Measurements from ENCODE around the gene OSGIN1.

DNA sequence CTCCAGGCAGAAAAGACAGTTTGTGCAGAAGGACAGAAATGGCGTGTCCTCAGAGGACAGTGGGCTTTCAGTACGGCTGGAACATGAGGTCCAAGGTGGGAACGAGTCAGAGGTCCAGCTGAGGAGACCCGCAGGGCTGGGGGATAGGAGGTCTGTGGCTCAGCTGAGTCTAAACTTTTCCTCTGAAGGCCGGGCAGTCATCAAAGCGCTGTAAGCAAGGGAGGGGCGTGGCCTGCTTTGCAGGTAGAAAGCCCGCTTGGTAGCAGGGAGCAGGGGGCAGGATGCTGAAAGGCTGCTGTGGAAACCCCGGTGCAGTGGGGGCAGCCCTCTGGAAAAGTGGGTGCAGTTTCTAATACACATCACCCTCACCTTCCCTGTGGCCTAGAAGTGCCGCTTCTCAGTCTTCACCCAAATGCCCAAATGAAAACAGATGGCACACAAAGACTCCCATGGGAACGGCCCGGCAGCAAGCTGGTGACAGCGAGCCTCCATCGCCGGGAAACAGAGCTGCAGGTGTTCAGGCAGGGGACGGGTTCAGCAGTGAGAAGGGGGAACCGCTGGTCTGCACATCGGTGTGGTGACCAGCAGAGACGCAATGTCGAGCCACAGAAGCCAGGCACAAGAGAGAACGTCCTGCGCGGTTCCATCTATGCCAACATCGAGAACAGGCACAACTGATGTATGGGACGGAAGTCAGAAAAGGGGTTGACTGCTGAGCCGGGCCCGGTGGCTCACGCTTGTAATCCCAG, 12.2 kb upstream of the OSGIN1 start:
- TF ChIP-seq, protein P1, sequence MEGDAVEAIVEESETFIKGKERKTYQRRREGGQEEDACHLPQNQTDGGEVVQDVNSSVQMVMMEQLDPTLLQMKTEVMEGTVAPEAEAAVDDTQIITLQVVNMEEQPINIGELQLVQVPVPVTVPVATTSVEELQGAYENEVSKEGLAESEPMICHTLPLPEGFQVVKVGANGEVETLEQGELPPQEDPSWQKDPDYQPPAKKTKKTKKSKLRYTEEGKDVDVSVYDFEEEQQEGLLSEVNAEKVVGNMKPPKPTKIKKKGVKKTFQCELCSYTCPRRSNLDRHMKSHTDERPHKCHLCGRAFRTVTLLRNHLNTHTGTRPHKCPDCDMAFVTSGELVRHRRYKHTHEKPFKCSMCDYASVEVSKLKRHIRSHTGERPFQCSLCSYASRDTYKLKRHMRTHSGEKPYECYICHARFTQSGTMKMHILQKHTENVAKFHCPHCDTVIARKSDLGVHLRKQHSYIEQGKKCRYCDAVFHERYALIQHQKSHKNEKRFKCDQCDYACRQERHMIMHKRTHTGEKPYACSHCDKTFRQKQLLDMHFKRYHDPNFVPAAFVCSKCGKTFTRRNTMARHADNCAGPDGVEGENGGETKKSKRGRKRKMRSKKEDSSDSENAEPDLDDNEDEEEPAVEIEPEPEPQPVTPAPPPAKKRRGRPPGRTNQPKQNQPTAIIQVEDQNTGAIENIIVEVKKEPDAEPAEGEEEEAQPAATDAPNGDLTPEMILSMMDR (IDR thresholded peaks at IDR 0.05) = no peak
- no peak for TF ChIP-seq POLR2A (IDR thresholded peaks at IDR 0.05)
- TF ChIP-seq POLR2AphosphoS5 (IDR thresholded peaks at IDR 0.05) = no peak

Data from prostate gland (tissue), 2 donors.